Heart left ventricle (tissue), 16 donors: Measurements from ENCODE around the gene TFB1M. TPM values are rescaled to one million over a fixed set of nuclear protein-coding genes. Genes with fewer than 3 reads are reported as not detected.

Source experiments
- ATAC-seq, 4 donors: fragments of 200-7000 bp; cut with Tn5 transposase; one replicate each; pipeline ENCODE4 v1.9.1; 2020 to 2022; ENCODE audit warnings: moderate library complexity in 4 of 4, mild to moderate bottlenecking in 3 of 4, moderate number of reproducible peaks in 1 of 4
- DNase-seq, 5 donors: peaks; one replicate each; pipeline ENCODE4 v3.0.0-alpha.2; 2020
- H3K27ac ChIP-seq, 12 donors: fragments of 200-600 bp; sonication (generic) in 4 of 12; one replicate each; pipeline versions ENCODE4 v1.5.0 to v1.8.0; 2016 to 2022; ENCODE audit warnings: mild to moderate bottlenecking in 2 of 12
- H3K27me3 ChIP-seq, 9 donors: fragments of 200-600 bp; sonication (generic) in 2 of 9; one replicate each; pipeline versions ENCODE4 v1.5.1 to v1.8.0; 2016 to 2022; ENCODE audit warnings: mild to moderate bottlenecking in 3 of 9
- H3K36me3 ChIP-seq, 9 donors: fragments of 200-600 bp; sonication (generic) in 2 of 9; one replicate each; pipeline versions ENCODE4 v1.5.0 to v1.8.0; 2018 to 2022; ENCODE audit warnings: mild to moderate bottlenecking in 2 of 9
- H3K4me1 ChIP-seq, 12 donors: fragments of 200-600 bp; sonication (generic) in 4 of 12; one replicate each; pipeline versions ENCODE4 v1.5.0 to v1.8.0; 2016 to 2022; ENCODE audit warnings: mild to moderate bottlenecking in 3 of 12
- H3K4me3 ChIP-seq, 12 donors: fragments of 200-600 bp; sonication (generic) in 4 of 12; one replicate each; pipeline versions ENCODE4 v1.5.0 to v1.8.0; 2017 to 2022; ENCODE audit warnings: mild to moderate bottlenecking in 9 of 12, moderate library complexity in 4 of 12
- H3K9me3 ChIP-seq, 12 donors: fragments of 200-600 bp; sonication (generic) in 4 of 12; one replicate each; pipeline versions ENCODE4 v1.5.0 to v1.8.0; 2016 to 2022; ENCODE audit warnings: mild to moderate bottlenecking in 1 of 12
- POLR2A ChIP-seq, 2 donors: fragments of 450-650 bp; IDR thresholded peaks; one replicate each; pipeline ENCODE4 v1.6.1; 2017; ENCODE audit warnings: antibody characterized with exemption in 2 of 2, mild to moderate bottlenecking in 2 of 2, moderate library complexity in 2 of 2
- WGBS, 4 donors: extraction: QIAGEN DNeasy Blood & Tissue Kit in 2 of 4; methylation state at CpG; one replicate each; pipeline versions ENCODE4 v1.1.5 to v1.1.7; 2013 to 2018; 5-methylcytosine and 5-hydroxymethylcytosine counted together
- intact Hi-C, 10 donors: fragments of 100-400 bp; cut with DNase I; formaldehyde crosslinking; loops; one replicate each; pipeline versions ENCODE4 v1.11.1 to v1.14.2; 2022
- polyA plus RNA-seq, 2 donors: library from polyadenylated mRNA; stranded (reverse); fragments of 200-250 nt; gene quantifications; one replicate each; pipeline ENCODE4 v1.2.3, GENCODE V29; 2013
- total RNA-seq, 9 donors: library from RNA; depleted of rRNA in 2 of 9; stranded (reverse); fragments of >200 nt in 2 of 9; fragmentation: NEBNext Ultra II Directional in 3 of 9; extraction: Animal tissue kit (Norgen Biotek cat#: 25700) in 3 of 9; gene quantifications; one replicate each; pipeline versions ENCODE4 v1.1.0 to v1.2.4, GENCODE V29; 2016 to 2023
- TF ChIP-seq, protein P1 (sequence below), 12 donors: fragments of 200-600 bp; sonication (generic) in 4 of 12; IDR thresholded peaks; one replicate each; pipeline versions ENCODE4 v1.5.0 to v1.8.0; 2018 to 2022; ENCODE audit warnings: antibody characterized with exemption in 12 of 12, mild to moderate bottlenecking in 5 of 12
- donor health status: ischemic (EF 13 %, LVEDD 7.1; RV severe dilation, severe dysfunction).
- donor health status: healthy with polysubstance abuse.
- donor health status: DM: no; HTN: yes; CAD: no.
- donor health status: DM: no; HTN: no; CAD: no.
- donor health status: ischemic (EF 25% LVEDD 6.9; RV normal size, moderate dysfunction).
- donor health status: ischemic (EF 25% LVEDD 5.7; RV mildly dilated, moderate dysfunction).
- donor health status: healthy.
- donor health status: DM: yes; HTN: yes; CAD: no.
- donor health status: ischemic (EF 35%, LVEDD 5.7; RV mildly dilated, moderate dysfunction).
- donor health status: nonischemic (EF 11% LVEDD 7.7; RV severe dilation, severe dysfunction).
- donor health status: DM: yes; HTN: yes; CAD: no.
- donor health status: PGD.
- donor health status: ischemic (EF 29% LVEDD 5.4; RV normal size, mild dysfunction).
- donor health status: nonischemic (EF 23%, LVEDD 6.1; RV moderate dilation, normal function).

TFB1M gene
- total and polyA plus RNA-seq, 11 donors, result 11.4 to 24.5 (median 17.6) TPM

DNA sequence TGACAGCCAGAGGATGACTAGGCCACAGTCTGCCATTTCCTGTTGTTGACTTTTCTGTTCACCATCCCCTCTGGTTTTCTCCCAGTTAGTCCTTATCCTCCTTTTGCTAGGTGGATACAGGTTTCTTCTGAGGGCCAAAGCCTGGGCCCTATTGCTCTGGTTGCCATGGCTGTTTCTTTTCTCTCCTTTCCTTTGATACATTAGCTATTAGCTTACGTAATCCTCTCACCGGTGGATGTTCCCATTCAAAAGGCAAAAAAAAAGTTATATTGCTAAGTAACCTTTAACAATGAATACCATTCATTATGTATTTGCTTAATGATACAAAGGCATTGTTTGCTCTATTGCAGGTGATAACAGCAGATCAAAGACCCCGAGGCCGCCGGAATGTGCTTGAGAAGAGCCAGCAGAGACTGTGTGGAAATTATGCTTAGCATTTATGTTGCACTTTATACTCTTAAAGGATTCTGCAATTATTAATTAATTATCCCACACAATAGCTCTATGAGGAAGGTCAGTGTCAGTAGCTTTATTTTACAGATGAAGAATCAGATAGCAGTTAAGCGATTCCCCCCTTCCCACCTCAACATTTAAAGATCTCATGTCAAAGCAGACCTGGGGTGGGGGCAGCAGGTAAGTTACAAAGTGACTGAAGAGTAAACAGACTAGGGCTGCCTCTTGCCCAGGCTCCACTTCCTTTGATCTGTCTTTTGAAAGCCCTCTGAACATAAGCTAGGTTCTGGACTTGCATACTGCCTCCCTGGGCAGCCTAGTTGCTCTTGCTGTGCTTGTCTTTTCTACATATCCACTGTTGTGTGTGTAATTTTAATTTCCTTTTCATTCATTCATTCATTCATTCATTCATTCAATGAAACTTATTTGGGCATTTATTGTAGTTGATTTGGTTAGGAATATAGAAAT lies 14.5 kb upstream of the TFB1M start:
- Histone ChIP-seq H3K4me3 (no peak overlapping the region), H3K9me3 (no peaks in the 10 kb centered on the region), H3K27ac (no peak overlapping the region), H3K36me3 (no peaks in the 10 kb centered on the region), H3K27me3 (no peaks in the 10 kb centered on the region), H3K4me1 (no peaks in the 10 kb centered on the region)
- intact Hi-C loops, result loop anchor here in 9 of 10 donors (1.0 to 10.0 kb wide), 8 partner anchors 166 to 1856 kb away; no protein-coding TSS in a partner anchor
- 72 to 87% (median 82%) methylated on average over 6 of the region's 6 CpGs for WGBS, 4 donors
- DNase-seq (no peak), ATAC-seq (no peak)
- TF ChIP-seq, protein P1, sequence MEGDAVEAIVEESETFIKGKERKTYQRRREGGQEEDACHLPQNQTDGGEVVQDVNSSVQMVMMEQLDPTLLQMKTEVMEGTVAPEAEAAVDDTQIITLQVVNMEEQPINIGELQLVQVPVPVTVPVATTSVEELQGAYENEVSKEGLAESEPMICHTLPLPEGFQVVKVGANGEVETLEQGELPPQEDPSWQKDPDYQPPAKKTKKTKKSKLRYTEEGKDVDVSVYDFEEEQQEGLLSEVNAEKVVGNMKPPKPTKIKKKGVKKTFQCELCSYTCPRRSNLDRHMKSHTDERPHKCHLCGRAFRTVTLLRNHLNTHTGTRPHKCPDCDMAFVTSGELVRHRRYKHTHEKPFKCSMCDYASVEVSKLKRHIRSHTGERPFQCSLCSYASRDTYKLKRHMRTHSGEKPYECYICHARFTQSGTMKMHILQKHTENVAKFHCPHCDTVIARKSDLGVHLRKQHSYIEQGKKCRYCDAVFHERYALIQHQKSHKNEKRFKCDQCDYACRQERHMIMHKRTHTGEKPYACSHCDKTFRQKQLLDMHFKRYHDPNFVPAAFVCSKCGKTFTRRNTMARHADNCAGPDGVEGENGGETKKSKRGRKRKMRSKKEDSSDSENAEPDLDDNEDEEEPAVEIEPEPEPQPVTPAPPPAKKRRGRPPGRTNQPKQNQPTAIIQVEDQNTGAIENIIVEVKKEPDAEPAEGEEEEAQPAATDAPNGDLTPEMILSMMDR (IDR thresholded peaks at IDR 0.05), result no peak
- no peak for TF ChIP-seq POLR2A (IDR thresholded peaks at IDR 0.05)

DNA sequence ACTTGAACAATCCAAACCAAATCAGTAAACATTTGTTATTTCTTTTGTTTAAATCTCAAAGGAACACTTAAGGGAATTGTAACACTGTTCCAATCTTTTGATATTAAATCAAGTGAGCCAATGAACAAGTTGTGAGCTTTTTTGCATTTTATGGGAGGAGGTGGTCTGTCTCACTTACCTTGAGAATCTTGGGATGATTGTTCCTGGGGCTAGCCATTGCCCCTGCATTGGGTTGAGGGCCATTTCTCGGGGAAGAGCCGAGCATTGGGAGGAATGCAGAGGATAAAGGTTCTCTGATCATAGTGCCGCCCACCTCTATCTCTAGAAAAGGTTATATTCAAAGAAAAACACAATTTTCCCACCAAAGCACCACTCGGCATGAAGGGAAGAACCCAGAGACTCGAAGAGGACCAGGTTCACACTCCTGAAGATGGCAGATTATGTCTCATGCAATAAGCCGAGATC lies 13.8 kb upstream of the TFB1M start:
- intact Hi-C loops, result loop anchor here in 9 of 10 donors (2.0 to 10.0 kb wide), 7 partner anchors 167 to 1857 kb away; no protein-coding TSS in a partner anchor
- WGBS, 4 donors, result 88 to 94% (median 90%) methylated on average over 6 of the region's 6 CpGs
- Histone ChIP-seq H3K4me3 (no peak overlapping the region), H3K27me3 (no peaks in the 10 kb centered on the region), H3K36me3 (no peaks in the 10 kb centered on the region), H3K4me1 (no peaks in the 10 kb centered on the region), H3K27ac (no peak overlapping the region), H3K9me3 (no peaks in the 10 kb centered on the region)
- TF ChIP-seq, protein P1 (IDR thresholded peaks at IDR 0.05), result no peak
- TF ChIP-seq POLR2A (IDR thresholded peaks at IDR 0.05), result no peak
- no peak for DNase-seq
- ATAC-seq, result no peak

DNA sequence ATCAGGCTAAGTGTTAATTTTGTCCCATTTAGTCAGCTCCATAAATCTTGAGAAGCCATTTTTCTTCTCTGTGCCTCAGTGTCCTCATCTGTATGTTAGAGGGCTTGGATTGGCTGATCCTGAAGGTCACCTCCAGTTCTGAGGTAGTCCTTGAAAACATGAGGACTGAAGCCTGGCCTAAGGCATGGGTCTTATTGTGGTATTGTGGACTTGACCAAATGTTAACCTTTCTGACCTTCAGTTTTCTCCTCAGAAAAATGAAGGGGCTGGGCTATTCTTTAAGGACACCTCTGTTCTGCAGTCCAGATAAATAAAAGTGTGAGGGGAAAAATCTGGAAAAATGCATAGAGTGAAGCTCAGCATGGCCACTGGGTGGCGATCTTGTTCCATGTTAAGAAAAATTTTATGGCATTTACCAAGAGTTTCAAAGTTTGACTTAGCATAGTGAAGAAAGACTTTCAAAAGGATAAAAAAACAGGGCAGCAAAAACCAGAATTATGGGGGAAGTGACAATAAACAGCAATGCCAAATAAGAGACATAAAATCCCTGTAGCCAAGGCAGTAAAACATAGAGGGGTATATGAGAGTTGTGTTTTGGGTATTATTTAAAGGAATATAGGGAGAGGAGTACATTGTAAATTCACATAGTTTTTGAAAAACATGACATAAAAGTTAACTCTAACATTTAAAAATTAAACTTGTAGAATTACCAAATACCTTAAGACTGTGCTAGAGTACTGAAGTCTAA lies 13.2 kb upstream of the TFB1M start:
- intact Hi-C loops, result loop anchor here (1.0 to 10.0 kb wide), 9 partner anchors 167 to 1857 kb away; no protein-coding TSS in a partner anchor
- TF ChIP-seq, protein P1 (IDR thresholded peaks at IDR 0.05), result peak; percentile 71 to 89 (median 80)
- TF ChIP-seq POLR2A (IDR thresholded peaks at IDR 0.05), result no peak
- no peak overlapping the region for H3K27ac ChIP-seq
- DNase-seq (peak in 2 of 5 donors; percentile 30 to 45), ATAC-seq (peak in 1 of 4 donors; percentile 69)
- no peaks in the 10 kb centered on the region for H3K4me1 ChIP-seq
- H3K4me3 ChIP-seq, result no peak overlapping the region
- WGBS, 4 donors, result 0% methylated on average over 1 of the region's 1 CpG
- H3K36me3 ChIP-seq, result no peaks in the 10 kb centered on the region
- H3K27me3 ChIP-seq, result no peaks in the 10 kb centered on the region
- H3K9me3 ChIP-seq, result no peaks in the 10 kb centered on the region
